OCI-LY7 (cell line): ENCODE data around the gene SEMA3C.

Source experiments
- EZH2phosphoT487 ChIP-seq: fragments of 200-600 bp; sonication (generic); IDR thresholded peaks from 2 replicates; pipeline ENCODE4 v1.6.1; 2018; ENCODE audit warnings: low read depth, borderline replicate concordance, mild to moderate bottlenecking, mixed run types, antibody characterized with exemption, low read length, moderate library complexity, mixed read lengths
- TF ChIP-seq, protein P1 (sequence below): fragments of 200-600 bp; sonication (generic); conservative IDR thresholded peaks from 2 replicates; pipeline ENCODE4 v1.5.1; 2014; ENCODE audit warnings: mild to moderate bottlenecking, antibody characterized with exemption, low read length, moderate library complexity, mixed read lengths

DNA sequence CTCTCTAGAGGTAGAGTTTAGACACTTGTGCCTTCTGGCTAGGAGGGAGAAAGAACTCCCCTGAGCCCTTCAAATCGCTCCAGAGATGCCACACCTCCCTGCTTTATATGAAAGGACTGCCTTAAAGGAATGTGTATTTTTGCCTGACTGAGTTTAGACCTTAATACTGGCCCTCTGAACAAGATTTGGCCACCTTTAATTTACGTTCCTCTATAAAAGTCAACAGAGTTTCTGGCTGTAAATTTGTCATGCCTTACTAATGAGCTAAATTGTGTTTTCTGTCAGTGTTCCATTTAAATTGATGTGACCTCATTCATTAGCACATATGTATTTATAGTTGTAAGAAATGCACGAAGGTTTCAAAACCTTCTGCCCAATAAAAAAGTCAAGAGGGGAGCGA is 48.0 kb downstream of the SEMA3C start:
- TF ChIP-seq, protein P1, sequence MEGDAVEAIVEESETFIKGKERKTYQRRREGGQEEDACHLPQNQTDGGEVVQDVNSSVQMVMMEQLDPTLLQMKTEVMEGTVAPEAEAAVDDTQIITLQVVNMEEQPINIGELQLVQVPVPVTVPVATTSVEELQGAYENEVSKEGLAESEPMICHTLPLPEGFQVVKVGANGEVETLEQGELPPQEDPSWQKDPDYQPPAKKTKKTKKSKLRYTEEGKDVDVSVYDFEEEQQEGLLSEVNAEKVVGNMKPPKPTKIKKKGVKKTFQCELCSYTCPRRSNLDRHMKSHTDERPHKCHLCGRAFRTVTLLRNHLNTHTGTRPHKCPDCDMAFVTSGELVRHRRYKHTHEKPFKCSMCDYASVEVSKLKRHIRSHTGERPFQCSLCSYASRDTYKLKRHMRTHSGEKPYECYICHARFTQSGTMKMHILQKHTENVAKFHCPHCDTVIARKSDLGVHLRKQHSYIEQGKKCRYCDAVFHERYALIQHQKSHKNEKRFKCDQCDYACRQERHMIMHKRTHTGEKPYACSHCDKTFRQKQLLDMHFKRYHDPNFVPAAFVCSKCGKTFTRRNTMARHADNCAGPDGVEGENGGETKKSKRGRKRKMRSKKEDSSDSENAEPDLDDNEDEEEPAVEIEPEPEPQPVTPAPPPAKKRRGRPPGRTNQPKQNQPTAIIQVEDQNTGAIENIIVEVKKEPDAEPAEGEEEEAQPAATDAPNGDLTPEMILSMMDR = no peak
- no peak for TF ChIP-seq EZH2phosphoT487
